GM10266 (cell line): ENCODE measurements around the gene RANBP2.
A peak's percentile ranks its signal among the peaks of the same experiment; 100 is the strongest.
"Not testable (repeated sequence)": the region's sequence is repeated elsewhere in the genome, so short reads cannot be mapped to it uniquely, and the experiment has no call there.

Source experiments
- DNase-seq: peaks from one replicate; pipeline ENCODE4 v3.0.0; 2012; ENCODE audit errors: extremely low spot score
- TF ChIP-seq, protein P1 (sequence below): IDR thresholded peaks from 2 replicates; pipeline ENCODE4 v1.5.1; 2012; ENCODE audit warnings: mild to moderate bottlenecking, low read depth; ENCODE audit not compliant: control insufficient read depth, insufficient read depth; ENCODE audit errors: missing control alignments

RANBP2 gene

DNA sequence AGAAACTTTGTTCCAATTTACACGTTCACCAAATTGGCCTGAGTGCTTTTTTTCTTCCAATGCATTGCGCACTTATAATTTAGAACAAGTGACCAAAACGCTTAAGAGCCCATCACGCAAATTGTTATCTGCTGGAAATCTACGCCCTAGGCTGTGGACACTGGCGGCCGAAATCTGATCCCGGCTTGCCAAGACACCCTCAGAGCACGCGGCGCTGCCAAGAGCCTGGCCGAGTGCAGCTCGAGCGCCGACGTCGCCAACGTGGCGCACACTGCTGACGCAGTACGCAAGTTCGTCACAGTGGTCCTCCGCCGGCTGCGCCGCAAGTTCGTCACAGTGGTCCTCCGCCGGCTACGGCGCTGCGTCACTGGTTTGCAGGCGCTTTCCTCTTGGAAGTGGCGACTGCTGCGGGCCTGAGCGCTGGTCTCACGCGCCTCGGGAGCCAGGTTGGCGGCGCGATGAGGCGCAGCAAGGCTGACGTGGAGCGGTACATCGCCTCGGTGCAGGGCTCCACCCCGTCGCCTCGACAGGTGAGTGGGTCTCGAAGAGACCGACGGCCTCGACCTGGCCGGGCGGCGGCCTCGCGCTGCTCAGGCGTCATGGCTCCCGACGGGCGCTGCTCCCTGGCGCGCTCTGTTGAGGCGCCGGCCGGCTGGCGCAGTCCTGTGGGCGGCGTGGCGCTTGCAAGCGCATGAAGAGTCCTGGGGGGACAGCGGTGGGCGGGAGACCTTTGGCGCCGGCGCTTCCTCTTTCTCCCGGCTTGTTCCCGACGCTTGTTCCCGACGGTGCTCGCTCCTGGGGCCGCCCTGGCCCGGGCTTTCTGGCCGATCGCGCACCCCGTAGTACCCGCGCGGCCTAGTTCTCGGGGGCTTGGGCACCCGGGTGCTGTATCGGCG, at the start of gene RANBP2:
Gene RANBP2 (plus strand): TSS at position 334 of the 896 bp plus-strand sequence. CDS start 125 bp downstream, at position 459.
- TF ChIP-seq, protein P1, sequence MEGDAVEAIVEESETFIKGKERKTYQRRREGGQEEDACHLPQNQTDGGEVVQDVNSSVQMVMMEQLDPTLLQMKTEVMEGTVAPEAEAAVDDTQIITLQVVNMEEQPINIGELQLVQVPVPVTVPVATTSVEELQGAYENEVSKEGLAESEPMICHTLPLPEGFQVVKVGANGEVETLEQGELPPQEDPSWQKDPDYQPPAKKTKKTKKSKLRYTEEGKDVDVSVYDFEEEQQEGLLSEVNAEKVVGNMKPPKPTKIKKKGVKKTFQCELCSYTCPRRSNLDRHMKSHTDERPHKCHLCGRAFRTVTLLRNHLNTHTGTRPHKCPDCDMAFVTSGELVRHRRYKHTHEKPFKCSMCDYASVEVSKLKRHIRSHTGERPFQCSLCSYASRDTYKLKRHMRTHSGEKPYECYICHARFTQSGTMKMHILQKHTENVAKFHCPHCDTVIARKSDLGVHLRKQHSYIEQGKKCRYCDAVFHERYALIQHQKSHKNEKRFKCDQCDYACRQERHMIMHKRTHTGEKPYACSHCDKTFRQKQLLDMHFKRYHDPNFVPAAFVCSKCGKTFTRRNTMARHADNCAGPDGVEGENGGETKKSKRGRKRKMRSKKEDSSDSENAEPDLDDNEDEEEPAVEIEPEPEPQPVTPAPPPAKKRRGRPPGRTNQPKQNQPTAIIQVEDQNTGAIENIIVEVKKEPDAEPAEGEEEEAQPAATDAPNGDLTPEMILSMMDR: no peak
- peak; percentile 86 for DNase-seq

DNA sequence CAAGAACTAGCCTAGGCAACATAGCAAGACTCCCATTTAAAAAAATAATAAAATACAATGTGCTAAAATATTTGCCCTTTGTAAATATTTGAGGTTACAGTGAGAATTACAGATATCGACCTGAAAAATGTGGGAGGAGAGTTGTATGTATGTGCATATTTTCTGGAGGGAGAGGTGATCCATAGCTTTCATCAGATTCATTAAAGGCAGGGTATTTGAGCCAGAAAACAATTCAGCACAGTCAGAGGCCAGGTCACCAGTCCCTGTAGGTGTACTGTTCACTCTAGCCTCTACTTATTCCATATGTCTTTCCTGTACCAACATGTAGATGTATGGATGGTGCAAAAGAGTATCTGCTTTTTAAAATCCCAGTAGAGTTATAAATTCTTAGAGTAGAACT, 49.0 kb upstream of the RANBP2 start:
- DNase-seq: not testable (repeated sequence)

DNA sequence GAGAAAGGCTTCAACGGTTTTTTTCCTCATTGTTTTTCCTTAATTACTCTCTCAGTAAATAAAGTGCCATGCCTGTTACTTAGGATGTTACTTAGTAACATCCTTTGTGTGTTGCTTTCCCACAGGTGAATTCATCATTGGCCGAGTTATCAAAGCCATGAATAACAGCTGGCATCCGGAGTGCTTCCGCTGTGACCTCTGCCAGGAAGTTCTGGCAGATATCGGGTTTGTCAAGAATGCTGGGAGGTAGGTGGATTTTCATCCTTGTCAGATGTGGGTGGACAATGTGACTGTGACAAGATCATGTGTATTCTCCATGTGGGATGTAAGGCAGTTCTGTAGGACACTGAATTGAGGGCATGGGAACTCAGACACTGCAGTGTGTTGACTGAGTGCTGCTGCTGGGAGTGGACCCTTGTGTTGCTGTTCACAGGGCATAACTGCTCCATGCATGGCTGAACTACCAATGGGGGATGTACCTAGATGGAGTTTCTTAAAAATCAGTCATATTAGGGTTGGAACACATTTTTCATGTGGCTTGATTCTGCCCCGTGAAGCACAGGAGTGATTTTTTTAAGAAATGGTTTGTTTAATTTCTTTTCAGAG, 47.0 kb upstream of the RANBP2 start:
- not testable (repeated sequence) for DNase-seq

DNA sequence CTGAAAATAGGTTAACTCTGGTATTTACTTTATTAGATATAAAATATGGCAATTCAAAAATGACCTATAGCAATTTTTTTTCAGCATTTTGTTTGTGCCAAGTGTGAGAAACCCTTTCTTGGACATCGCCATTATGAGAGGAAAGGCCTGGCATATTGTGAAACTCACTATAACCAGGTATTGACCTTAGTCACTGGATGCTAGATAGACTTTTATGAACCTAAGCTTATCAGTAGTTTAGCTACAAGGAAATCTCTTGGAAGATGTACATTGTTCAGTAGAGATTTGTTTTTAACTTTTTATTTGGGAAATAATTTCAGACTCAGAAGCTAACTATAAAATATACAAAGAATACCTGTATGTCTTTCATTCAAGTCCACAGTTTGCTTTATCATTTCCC, 42.8 kb upstream of the RANBP2 start:
- DNase-seq: not testable (repeated sequence)

DNA sequence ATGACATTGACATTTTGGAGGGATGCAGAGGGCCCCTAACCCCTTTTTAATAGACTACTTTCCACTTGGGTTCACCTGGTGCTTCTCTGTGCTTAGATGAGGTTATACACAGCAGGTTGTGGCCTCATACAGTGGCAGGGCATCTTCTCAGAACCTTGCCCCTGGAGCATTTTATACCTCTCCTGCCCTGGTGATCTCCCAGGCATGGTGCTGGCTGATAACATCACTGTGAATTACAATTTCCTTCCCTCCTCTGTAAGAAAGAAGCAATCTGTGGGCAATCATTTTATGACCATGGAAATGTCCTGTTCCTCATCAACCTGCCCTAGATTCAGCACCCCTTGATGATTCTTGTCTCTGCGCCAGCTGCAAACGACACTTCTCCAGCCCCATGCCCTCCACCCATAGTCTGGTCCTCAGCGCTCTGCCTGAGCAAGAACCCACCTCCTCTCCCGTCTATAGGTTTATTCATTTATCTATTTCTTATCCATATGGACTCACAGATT, 42.0 kb upstream of the RANBP2 start:
- DNase-seq: not testable (repeated sequence)

DNA sequence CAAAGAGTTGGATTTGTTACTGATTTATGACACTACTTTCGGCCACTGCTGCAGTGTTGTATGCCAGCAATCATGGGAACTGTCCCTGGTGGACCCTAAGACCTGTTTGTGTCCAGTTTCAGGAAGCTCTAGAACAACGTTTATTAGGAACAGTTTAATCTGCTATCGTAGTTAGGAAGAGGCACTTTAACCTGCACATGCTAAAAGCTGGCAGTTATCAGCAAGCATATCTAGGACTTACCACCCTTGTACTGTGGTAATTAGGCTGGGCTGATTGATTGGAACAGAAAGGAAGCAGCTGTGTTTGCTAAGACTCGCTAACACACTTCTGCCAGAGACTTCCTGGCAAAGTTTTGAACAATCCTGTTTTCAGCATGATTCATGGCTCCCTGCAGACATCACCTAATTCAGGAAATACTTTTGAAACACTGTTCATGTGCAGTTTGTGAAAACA, 41.1 kb upstream of the RANBP2 start:
- not testable (repeated sequence) for DNase-seq

DNA sequence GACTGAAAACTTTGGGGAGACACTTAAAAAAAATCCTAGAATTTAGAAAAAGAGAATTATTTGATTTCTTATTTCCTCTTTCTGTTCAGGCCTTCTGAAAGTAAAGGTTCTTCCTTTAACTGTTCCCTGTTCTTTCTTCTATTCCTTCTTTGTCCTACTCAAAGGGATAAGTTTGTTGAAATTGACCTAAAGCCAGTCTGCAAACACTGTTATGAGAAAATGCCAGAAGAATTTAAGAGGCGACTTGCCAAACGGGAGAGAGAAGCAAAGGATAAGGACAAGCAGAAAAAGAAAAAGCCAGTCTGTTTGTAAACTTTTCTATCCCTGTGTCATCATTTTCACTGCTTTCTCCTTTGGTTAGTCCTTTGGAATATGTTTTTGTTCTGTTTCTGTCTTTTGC, 38.5 kb upstream of the RANBP2 start:
- not testable (repeated sequence) for DNase-seq

DNA sequence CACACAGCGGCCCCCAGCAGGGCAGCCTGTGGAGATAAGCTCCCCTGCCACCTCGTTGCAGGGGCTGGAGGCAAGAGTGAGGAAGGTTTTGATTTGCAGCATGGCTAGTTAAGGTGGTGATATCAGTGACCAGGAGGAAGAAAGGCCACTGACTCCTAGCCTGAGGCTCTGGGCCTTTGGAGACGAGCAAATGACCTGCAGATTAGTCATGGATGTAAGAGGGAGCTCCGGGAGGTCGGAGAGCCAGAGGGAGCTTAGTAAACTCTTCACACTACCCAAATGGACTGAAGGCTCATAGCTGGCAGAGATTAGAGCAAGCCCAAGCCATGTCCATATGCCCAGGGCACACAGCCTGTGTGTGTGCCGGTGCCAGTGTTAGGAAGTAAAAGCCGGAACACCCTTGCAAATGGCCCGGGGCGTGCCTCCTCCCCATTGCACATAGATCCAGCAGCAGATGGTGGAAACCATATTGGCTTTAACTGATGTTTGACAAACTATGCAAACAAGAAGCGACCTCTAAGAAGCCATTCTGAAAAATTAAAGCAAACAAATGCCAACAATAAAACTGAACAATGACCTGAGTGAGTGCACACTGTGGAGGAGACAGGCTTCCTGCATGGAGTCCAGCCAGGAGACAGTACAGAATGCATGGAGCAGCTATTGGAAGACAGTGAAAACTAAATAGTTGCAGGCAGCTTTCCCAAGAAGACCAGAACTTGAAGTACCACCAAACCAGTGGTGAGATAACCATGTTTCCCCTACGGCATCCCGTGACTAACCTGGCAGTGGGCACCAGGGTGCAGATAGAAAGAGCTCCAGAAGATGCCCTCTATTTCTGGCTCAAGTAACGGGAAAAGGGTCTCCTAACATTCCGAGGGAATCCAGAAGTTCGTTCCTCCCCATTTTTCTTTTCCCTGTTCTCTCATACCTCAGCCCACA, 30.2 kb upstream of the RANBP2 start:
- not testable (repeated sequence) for DNase-seq

DNA sequence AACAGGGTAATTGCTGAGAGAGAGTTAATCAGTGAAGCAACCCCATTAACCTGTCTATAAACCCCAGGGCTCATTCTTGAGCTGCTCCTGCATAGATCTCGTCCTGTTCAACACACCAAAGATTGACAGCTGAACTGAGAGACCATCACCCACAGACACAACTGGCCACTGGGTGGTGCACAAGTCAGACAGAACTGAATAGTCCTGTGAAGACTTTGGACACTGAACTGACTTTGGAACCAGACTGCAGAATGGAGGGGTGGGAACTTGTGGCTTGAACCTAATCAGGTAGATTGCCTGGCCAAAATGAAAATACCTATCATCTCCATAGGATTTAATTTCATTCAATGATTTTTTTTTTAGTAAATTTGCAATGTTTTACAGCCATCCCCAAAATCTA, 29.3 kb upstream of the RANBP2 start:
- DNase-seq: not testable (repeated sequence)

DNA sequence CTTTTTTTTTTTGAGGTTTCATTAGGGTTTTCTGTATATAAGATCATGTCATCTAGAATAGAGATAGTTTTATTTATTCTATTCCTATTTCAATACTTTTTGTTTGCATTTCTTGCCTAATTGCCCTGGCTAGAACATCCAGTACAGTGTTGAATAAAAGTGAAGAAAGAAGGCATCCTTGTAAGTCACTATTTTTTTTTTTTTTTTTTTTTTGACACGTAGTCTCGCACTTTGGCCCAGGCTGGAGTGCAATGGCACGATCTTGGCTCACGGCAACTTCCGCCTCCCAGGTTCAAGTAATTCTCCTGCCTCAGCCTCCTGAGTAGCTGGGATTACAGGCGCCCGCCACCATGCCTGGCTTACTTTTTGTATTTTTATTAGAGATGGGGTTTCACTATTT, 27.8 kb upstream of the RANBP2 start:
- TF ChIP-seq, protein P1: no peak
- DNase-seq: no peak

DNA sequence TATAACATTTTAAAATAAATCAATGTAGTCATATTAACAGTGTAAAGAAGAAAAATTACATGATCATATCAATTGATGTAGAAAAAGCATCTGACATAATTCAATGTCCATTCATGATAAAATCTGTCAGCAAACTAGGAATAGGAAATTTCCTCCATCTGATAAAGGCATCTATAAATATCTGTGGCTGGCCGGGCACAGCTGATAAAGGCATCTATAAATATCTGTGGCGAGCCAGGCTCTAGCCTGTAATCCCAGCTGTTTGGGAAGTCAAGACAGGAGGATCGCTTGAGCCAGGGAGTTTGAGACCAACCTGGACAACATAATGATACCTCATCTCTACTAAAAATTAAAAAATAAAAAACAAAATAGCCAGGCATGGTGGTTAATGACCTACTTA, 18.1 kb upstream of the RANBP2 start:
- TF ChIP-seq, protein P1: no peak
- no peak for DNase-seq
